Measurements from ENCODE around the gene AGAP3.

DNA sequence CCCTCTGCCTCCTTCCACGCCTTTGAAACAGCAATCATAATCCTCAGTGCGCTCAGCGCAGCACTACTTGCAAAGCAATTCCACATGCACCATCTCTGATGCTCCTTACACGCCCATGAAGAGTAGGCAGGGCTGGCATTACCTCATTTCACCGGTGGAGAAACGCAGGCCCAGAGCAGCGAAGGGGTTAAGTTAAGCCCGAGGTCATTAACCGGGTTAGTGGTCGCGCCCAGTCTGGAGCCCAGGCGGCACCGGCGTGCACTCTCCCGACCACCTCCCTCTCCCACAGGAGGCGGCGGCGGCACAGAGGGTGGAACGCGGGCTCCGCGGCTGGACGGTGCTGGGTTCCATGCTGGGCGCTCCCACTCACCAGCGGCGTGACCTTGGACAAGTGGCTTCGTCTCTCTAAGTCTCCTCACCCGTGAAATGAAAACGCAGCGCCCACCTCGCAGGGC is 6.2 kb upstream of the AGAP3 start:
- TF ChIP-seq GATA3 (IDR thresholded peaks at IDR 0.05; ENCODE audit: low read depth, low read length) (no peak), GATA2 (IDR thresholded peaks at IDR 0.05; ENCODE audit: low read depth, low read length) (no peak)
